Pancreas (tissue), 10 donors: ENCODE data around the gene LRMDA. TPM values are rescaled to one million over a fixed set of nuclear protein-coding genes. Genes with fewer than 3 reads are reported as not detected.
A peak's percentile ranks its signal among the peaks of the same experiment; 100 is the strongest.

Source experiments
- ATAC-seq, 4 donors: fragments of 200-7000 bp; cut with Tn5 transposase; one replicate each; pipeline versions ENCODE4 v1.8.0 to v1.9.1; 2020; ENCODE audit warnings: mild to moderate bottlenecking in 4 of 4, moderate library complexity in 4 of 4
- DNase-seq, 6 donors: peaks; one replicate each; pipeline ENCODE4 v3.0.0-alpha.2; 2020
- FAIRE-seq: peaks from 2 replicates; lab custom pipeline; 2012; peaks lifted over from hg19 to GRCh38; lab: Jason Lieb, UNC
- H3K27ac ChIP-seq, 4 donors: fragments of 200-600 bp; sonication (generic); 1 replicate in 3 of 4; 2 replicates in 1 of 4; pipeline versions ENCODE4 v1.5.0 to v1.8.0; 2020
- H3K27me3 ChIP-seq, 4 donors: fragments of 200-600 bp; one replicate each; pipeline ENCODE4 v1.8.0; 2021
- H3K36me3 ChIP-seq, 3 donors: fragments of 200-600 bp; sonication (generic) in 1 of 3; one replicate each; pipeline versions ENCODE4 v1.5.0 to v1.8.0; 2020 to 2021
- H3K4me1 ChIP-seq, 3 donors: fragments of 200-600 bp; one replicate each; pipeline ENCODE4 v1.8.0; 2021
- H3K4me3 ChIP-seq, 4 donors: fragments of 200-600 bp; sonication (generic) in 2 of 4; one replicate each; pipeline versions ENCODE4 v1.5.0 to v1.8.0; 2020 to 2021
- H3K9me3 ChIP-seq, 4 donors: fragments of 200-600 bp; one replicate each; pipeline ENCODE4 v1.8.0; 2021
- CTCF ChIP-seq, 4 donors: fragments of 200-600 bp; sonication (generic) in 3 of 4; IDR thresholded peaks; one replicate each; pipeline versions ENCODE4 v1.5.0 to v1.8.0; 2021; ENCODE audit warnings: antibody characterized with exemption in 4 of 4
- WGBS, 2 donors: extraction: QIAGEN DNeasy Blood & Tissue Kit; methylation state at CpG; one replicate each; pipeline ENCODE4 v1.1.7; 2013; 5-methylcytosine and 5-hydroxymethylcytosine counted together
- intact Hi-C, 3 donors: fragments of 100-400 bp; cut with DNase I; formaldehyde crosslinking; loops; one replicate each; pipeline versions ENCODE4 v1.11.1 to v1.14.2; 2022
- polyA plus RNA-seq, 2 donors: library from polyadenylated mRNA; stranded (reverse); fragments of 200-250 nt; gene quantifications; one replicate each; pipeline ENCODE4 v1.2.3, GENCODE V29; 2013
- total RNA-seq, 6 donors: library from RNA; stranded (reverse); fragmentation: NEBNext Ultra II Directional in 4 of 6; extraction: Animal tissue kit (Norgen Biotek cat#: 25700) in 4 of 6; gene quantifications; one replicate each; pipeline versions ENCODE4 v1.2.1 to v1.2.4, GENCODE V29; 2021 to 2023
- donor health status: healthy with polysubstance abuse.
- donor health status: DM: no; HTN: no; CAD: no; lungs with moderate emphysema.
- donor health status: DM: no; HTN: no; CAD: no.
- donor health status: control.
- donor health status: control.
- donor health status: Bipolar disorder and iron deficiency.
- donor health status: DM: yes; HTN: yes; CAD: no.
- donor health status: DM: no; HTN: no; CAD: no.
- donor health status: DM: no; HTN: no; CAD: no.
- donor health status: DM: yes; HTN: yes; CAD: no.

LRMDA gene
- total and polyA plus RNA-seq, 8 donors: 4.6 to 21.2 (median 13.4) TPM

GRCh38 chr10:75606203-75606779 is 174.9 kb downstream of the LRMDA start:
- FAIRE-seq: no peak
- no peak for DNase-seq
- ATAC-seq: peak; percentile 76 to 89 (median 84)

GRCh38 chr10:75607576-75607975 is 176.2 kb downstream of the LRMDA start:
- intact Hi-C loops: no loop called here
- Histone ChIP-seq H3K27me3 (no peaks in the 10 kb centered on the region), H3K36me3 (no peaks in the 10 kb centered on the region), H3K4me3 (no peak overlapping the region), H3K27ac (no peak overlapping the region), H3K9me3 (no peaks in the 10 kb centered on the region), H3K4me1 (peaks cover 5 to 20% (median 9%) of the 10 kb centered on the region in 3 donors)
- FAIRE-seq: no peak
- ATAC-seq: no peak
- no peak for TF ChIP-seq CTCF (IDR thresholded peaks at IDR 0.05)
- DNase-seq: no peak

More at GRCh38 chr10:75606203-75606779, 174.9 kb downstream of the LRMDA start:
- WGBS, 2 donors: 21 to 24% methylated on average over 5 of the region's 5 CpGs
- Histone ChIP-seq H3K4me3 (peak overlapping the region in 1 of 4 donors; percentile 15), H3K27ac (peak overlapping the region in 2 of 4 donors; percentile 62 to 66), H3K36me3 (no peaks in the 10 kb centered on the region), H3K4me1 (peaks cover 5 to 20% (median 6%) of the 10 kb centered on the region in 3 donors), H3K9me3 (no peaks in the 10 kb centered on the region), H3K27me3 (no peaks in the 10 kb centered on the region)
- no peak for TF ChIP-seq CTCF (IDR thresholded peaks at IDR 0.05)
- intact Hi-C loops: no loop called here

- WGBS, 2 donors: 0 to 29% methylated on average over 1 of the region's 1 CpG
- DNase-seq (no peak), ATAC-seq (no peak), FAIRE-seq (no peak)
- no peaks in the 10 kb centered on the region for H3K9me3 ChIP-seq
- intact Hi-C loops: no loop called here
- no peaks in the 10 kb centered on the region for H3K36me3 ChIP-seq
- no peaks in the 10 kb centered on the region for H3K27me3 ChIP-seq
- no peak overlapping the region for H3K27ac ChIP-seq
- no peak for TF ChIP-seq CTCF (IDR thresholded peaks at IDR 0.05)
- H3K4me3 ChIP-seq: no peak overlapping the region
- H3K4me1 ChIP-seq: peaks cover 4 to 25% (median 9%) of the 10 kb centered on the region in 3 donors
Observed at GRCh38 chr10:75610183-75610582, 178.8 kb downstream of the LRMDA start.

- TF ChIP-seq CTCF (IDR thresholded peaks at IDR 0.05): no peak
- H3K27ac ChIP-seq: peak overlapping the region in 2 of 4 donors; percentile 5 to 26
Observed at GRCh38 chr10:75611172-75611992, 180.0 kb downstream of the LRMDA start.

More at GRCh38 chr10:75611172-75611992, 180.0 kb downstream of the LRMDA start:
- H3K27me3 ChIP-seq: no peaks in the 10 kb centered on the region
- FAIRE-seq (no peak), DNase-seq (no peak), ATAC-seq (peak in 1 of 4 donors; percentile 27)
- no peaks in the 10 kb centered on the region for H3K9me3 ChIP-seq
- H3K4me3 ChIP-seq: no peak overlapping the region
- intact Hi-C loops: no loop called here
- 85 to 88% methylated on average over 7 of the region's 7 CpGs for WGBS, 2 donors
- no peaks in the 10 kb centered on the region for H3K36me3 ChIP-seq
- peaks cover 0 to 17% (median 12%) of the 10 kb centered on the region in 3 donors for H3K4me1 ChIP-seq
